Measurements from ENCODE around the gene NCBP3. TPM values are rescaled to one million over a fixed set of nuclear protein-coding genes. Genes with fewer than 3 reads are reported as not detected.

NCBP3 gene
- total and polyA plus RNA-seq, 9 of the 15 experiments (the other 6 are each of a cell fraction or from before 2014, with no cell fraction given): 3.1 to 25.5 (median 20.5) TPM

DNA sequence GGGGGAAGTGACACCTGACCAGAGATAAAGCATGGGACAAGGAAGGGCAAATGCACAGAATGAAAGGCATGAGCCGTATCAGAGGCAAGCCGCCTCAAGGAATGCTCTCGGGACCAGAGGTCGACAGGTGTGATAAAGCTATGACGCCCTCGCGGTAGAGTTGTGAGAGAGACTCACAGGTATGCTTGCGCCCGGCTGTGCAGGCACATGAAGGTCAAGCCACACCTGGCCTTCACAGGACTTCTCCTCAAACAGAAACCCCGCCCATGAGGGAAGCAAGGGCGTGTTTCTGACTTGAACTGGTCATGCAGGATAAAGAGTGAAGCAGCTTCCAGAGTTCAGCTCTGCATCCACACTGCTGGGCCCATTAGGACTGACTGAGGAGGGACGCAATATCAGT, 7.8 kb downstream of the NCBP3 start:
- Histone ChIP-seq H3K9ac (ENCODE audit: insufficient read depth in 1 of 2, low read depth in 2 of 2, low read length in 2 of 2) (no peak overlapping the region; a peak in 1 of 4 replicates), H3K27me3 (ENCODE audit: control insufficient read depth in 2 of 2, insufficient read depth in 2 of 2, low read length in 2 of 2) (no peaks in the 10 kb centered on the region), H3K27ac (ENCODE audit: extremely low read depth, low read depth, low read length) (no peak overlapping the region), H3K79me2 (ENCODE audit: control insufficient read depth, insufficient read depth, low read length) (peaks cover under 1% of the 10 kb centered on the region; the same call in 1 of the 3 replicates), H3K9me1 (ENCODE audit: control insufficient read depth, insufficient read depth, low read length) (no peaks in the 10 kb centered on the region), H3K4me2 (ENCODE audit: insufficient read depth, low read length) (no peak overlapping the region), H3K4me1 (replicated peaks in 1 of 2; ENCODE audit: control insufficient read depth in 2 of 2, insufficient read depth in 2 of 2, low read length in 2 of 2) (no peaks in the 10 kb centered on the region), H3K36me3 (ENCODE audit: control insufficient read depth, insufficient read depth, low read length) (peaks cover 79% of the 10 kb centered on the region), H3K4me3 (no peak overlapping the region), H3K9me3 (replicated peaks; ENCODE audit: control insufficient read depth, insufficient read depth, low read depth, low read length) (no peaks in the 10 kb centered on the region), H4K20me1 (replicated peaks; ENCODE audit: control insufficient read depth, insufficient read depth, low read length) (0 out of 2 replicates have a peak, but pooled peaks cover 5% of the 10 kb centered on the region), H2AFZ (ENCODE audit: low read depth, low read length) (no peak overlapping the region)
- in situ Hi-C loops (cut with MboI) (no loop called here), intact Hi-C loops (cut with micrococcal nuclease) (no loop called here)
- FAIRE-seq (no peak), DNase-seq (ENCODE audit: extremely low read depth in 1 of 4, low spot score in 3 of 4) (no peak), ATAC-seq (no peak)
- 93% methylated on average over 6 of the region's 12 CpGs for WGBS (ENCODE audit: insufficient coverage, low coverage, missing lambda C conversion rate)
- ChIA-PET POLR2A (interaction anchor here (0.5 kb wide), 1 partner anchor 252 kb away, joined by 3 read pairs; no protein-coding TSS in a partner anchor), CTCF (ENCODE audit: low intra/inter-chr PET ratio) (no interaction called here)
- no TSS peak for BruUV-seq (replicated peaks)
- TF ChIP-seq, protein P1, sequence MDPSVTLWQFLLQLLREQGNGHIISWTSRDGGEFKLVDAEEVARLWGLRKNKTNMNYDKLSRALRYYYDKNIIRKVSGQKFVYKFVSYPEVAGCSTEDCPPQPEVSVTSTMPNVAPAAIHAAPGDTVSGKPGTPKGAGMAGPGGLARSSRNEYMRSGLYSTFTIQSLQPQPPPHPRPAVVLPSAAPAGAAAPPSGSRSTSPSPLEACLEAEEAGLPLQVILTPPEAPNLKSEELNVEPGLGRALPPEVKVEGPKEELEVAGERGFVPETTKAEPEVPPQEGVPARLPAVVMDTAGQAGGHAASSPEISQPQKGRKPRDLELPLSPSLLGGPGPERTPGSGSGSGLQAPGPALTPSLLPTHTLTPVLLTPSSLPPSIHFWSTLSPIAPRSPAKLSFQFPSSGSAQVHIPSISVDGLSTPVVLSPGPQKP (CRISPR knock-in tag; IDR thresholded peaks at IDR 0.05): no peak
- TF ChIP-seq ETV1 (tag; conservative IDR thresholded peaks at IDR 0.05; ENCODE audit: low read depth) (no peak), ERF (CRISPR knock-in tag; IDR thresholded peaks at IDR 0.05) (no peak), SMARCB1 (IDR thresholded peaks at IDR 0.05; ENCODE audit: insufficient read length, low read depth) (no peak), RAD21 (CRISPR knock-in tag; conservative IDR thresholded peaks at IDR 0.05 in 1 of 2, IDR thresholded peaks at IDR 0.05 in 1 of 2) (no peak), ZNF75A (CRISPR knock-in tag; IDR thresholded peaks at IDR 0.05) (no peak), CEBPB (tag; IDR thresholded peaks at IDR 0.05) (no peak), BRD4 (IDR thresholded peaks at IDR 0.05) (no peak), BDP1 (IDR thresholded peaks at IDR 0.05; ENCODE audit: insufficient read depth, insufficient read length) (no peak), MCM5 (IDR thresholded peaks at IDR 0.05; ENCODE audit: low read depth) (no peak), CREM (IDR thresholded peaks at IDR 0.05; ENCODE audit: low read depth) (no peak)
- TF ChIP-seq, protein P2, sequence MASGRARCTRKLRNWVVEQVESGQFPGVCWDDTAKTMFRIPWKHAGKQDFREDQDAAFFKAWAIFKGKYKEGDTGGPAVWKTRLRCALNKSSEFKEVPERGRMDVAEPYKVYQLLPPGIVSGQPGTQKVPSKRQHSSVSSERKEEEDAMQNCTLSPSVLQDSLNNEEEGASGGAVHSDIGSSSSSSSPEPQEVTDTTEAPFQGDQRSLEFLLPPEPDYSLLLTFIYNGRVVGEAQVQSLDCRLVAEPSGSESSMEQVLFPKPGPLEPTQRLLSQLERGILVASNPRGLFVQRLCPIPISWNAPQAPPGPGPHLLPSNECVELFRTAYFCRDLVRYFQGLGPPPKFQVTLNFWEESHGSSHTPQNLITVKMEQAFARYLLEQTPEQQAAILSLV (tag; IDR thresholded peaks at IDR 0.05): no peak
- TF ChIP-seq, protein P3, sequence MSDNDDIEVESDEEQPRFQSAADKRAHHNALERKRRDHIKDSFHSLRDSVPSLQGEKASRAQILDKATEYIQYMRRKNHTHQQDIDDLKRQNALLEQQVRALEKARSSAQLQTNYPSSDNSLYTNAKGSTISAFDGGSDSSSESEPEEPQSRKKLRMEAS (CRISPR knock-in tag; IDR thresholded peaks at IDR 0.05): no peak
- TF ChIP-seq, protein P4, sequence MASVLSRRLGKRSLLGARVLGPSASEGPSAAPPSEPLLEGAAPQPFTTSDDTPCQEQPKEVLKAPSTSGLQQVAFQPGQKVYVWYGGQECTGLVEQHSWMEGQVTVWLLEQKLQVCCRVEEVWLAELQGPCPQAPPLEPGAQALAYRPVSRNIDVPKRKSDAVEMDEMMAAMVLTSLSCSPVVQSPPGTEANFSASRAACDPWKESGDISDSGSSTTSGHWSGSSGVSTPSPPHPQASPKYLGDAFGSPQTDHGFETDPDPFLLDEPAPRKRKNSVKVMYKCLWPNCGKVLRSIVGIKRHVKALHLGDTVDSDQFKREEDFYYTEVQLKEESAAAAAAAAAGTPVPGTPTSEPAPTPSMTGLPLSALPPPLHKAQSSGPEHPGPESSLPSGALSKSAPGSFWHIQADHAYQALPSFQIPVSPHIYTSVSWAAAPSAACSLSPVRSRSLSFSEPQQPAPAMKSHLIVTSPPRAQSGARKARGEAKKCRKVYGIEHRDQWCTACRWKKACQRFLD (CRISPR knock-in tag; IDR thresholded peaks at IDR 0.05): no peak
